Activated CD8-positive, alpha-beta memory T cell treated with anti-CD3 and anti-CD28 coated beads for 48 hours (primary cell): Measurements from ENCODE around the gene BPI.
"Not testable (repeated sequence)": the region's sequence is repeated elsewhere in the genome, so short reads cannot be mapped to it uniquely, and the experiment has no call there.

Experiments used
- DNase-seq, 3 experiments: peaks; one replicate each; pipeline ENCODE4 v3.0.0-alpha.2; 2020; ENCODE audit warnings: low read depth in 2 of 3, low spot score in 2 of 3

Gene BPI

GRCh38 chr20:38277691-38278090, 26.3 kb upstream of the BPI start:
- no peak for DNase-seq

- no peak for DNase-seq
Measured at GRCh38 chr20:38278131-38278530, 25.8 kb upstream of the BPI start.

- DNase-seq, result no peak
Measured at GRCh38 chr20:38278763-38279162, 25.2 kb upstream of the BPI start.

- DNase-seq, result not testable (repeated sequence)
Measured at GRCh38 chr20:38281176-38281915, 22.6 kb upstream of the BPI start.

GRCh38 chr20:38283236-38283635, 20.7 kb upstream of the BPI start:
- no peak for DNase-seq

- not testable (repeated sequence) for DNase-seq
Measured at GRCh38 chr20:38284066-38284650, 19.8 kb upstream of the BPI start.

GRCh38 chr20:38284893-38285444, 19.0 kb upstream of the BPI start:
- DNase-seq, result no peak

GRCh38 chr20:38286586-38287531, 17.1 kb upstream of the BPI start:
- no peak for DNase-seq

- no peak for DNase-seq
Measured at GRCh38 chr20:38290829-38291814, 12.8 kb upstream of the BPI start.

GRCh38 chr20:38291966-38292365, 12.0 kb upstream of the BPI start:
- no peak for DNase-seq

GRCh38 chr20:38293491-38294065, 10.4 kb upstream of the BPI start:
- DNase-seq, result no peak

GRCh38 chr20:38294076-38294591, 9.8 kb upstream of the BPI start:
- no peak for DNase-seq

GRCh38 chr20:38295811-38296210, 8.1 kb upstream of the BPI start:
- DNase-seq, result no peak

GRCh38 chr20:38296433-38296832, 7.5 kb upstream of the BPI start:
- DNase-seq, result no peak

- no peak for DNase-seq
Measured at GRCh38 chr20:38297916-38298674, 5.9 kb upstream of the BPI start.

GRCh38 chr20:38298768-38299288, 5.1 kb upstream of the BPI start:
- no peak for DNase-seq

- no peak for DNase-seq
Measured at GRCh38 chr20:38299963-38300362, 4.0 kb upstream of the BPI start.

- no peak for DNase-seq
Measured at GRCh38 chr20:38300438-38300837, 3.5 kb upstream of the BPI start.

- no peak for DNase-seq
Measured at GRCh38 chr20:38301309-38301708, 2.6 kb upstream of the BPI start.
